ENCODE measurements around the gene MBD5. TPM values are rescaled to one million over a fixed set of nuclear protein-coding genes. Genes with fewer than 3 reads are reported as not detected.

Gene MBD5
- total RNA-seq, 2 donors from 2014 or later: 25.5 to 27.6 TPM

DNA sequence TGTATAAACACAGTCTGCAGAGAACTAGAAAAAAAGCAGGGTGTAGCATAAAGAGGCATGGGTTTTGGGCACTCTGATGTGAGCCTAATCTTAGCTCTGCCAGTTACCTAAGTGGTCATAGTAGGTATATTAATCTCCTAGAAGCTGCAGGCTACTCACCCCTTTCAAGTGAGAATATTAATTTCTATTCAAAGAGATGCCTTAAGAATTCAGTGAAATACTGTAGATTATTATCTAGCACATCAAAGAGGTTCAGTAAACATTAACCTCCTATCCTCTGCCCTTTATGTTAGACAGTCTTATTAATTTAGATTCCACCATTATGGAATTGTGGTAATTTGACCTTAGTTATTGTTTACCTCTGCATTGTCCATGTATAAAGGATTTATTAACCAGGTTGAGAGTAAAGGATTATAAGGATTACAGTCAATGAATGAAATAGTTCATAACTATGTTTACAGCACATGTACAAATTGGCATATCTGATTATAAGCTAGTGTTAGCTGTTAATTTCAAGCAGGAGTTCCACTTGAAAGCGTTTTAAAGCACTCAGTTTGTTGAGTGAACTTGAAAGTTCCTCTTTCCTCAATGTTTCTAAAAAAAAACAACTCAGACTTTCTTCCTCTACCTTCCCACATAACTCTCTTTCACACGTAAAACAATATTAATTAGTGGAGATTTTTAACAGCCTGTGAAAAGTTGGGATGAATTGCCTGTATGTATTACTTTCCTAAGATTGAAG, 473.1 kb downstream of the MBD5 start:
- ATAC-seq (no peak), DNase-seq (no peak)
- intact Hi-C loops (cut with DNase I): no loop called here

DNA sequence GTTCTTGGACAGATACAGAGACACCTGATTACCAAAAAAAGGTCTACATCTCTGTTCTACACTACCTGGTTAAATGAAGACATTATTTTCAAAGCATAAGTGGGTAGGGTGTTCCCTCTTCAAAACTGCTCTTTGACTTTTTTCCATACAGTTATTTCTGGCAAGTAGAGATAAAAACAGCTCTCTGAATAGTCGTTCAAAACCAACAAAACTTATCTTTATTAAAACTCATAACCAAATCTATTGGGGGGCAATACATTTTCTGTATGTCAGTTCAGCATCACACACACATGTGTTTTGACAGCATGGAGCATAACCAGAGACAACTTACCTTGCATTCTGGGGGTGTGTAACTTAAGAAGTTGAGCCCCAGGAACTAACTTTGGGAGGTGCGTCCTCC, 474.7 kb downstream of the MBD5 start:
- intact Hi-C loops (cut with DNase I): no loop called here
- DNase-seq: no peak
- no peak for ATAC-seq

DNA sequence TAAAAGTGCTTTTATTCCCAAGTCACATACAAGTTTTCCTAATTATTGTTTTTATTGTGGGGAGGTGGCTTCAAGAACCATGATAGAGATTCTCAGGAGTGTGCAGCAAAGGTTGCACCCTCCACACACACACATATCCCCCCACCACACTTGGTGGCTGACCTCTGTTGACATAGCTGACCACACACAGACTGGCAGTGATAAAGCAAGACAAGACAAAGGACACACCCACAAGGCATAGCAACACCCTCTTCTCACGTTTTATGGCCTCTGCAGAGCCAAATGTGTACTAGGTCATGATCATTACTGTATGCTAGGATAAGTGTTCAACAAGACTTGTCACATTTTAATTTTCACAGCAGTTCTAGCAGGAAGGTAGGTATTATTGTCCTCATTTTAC, 480.7 kb downstream of the MBD5 start:
- intact Hi-C loops (cut with DNase I): no loop called here
- no peak for DNase-seq
- no peak for ATAC-seq

DNA sequence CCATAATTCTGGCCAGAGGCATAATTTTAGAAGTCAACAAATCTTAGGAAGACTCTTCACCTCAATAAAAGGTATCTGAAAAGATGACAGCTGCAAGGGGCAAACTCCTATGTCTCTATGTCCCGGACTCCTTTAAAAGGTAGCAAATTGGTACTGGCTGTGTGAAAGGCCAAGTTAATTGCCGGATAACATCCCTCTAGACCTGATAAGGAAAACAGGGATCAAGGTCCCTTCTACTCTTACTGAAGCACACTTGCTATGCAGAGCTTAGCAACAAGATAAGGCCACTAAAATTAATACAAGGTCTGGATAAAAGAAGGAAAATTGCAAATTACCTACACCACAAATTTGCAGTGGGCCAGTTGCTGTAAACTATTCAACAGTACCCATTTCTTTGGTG, 482.6 kb downstream of the MBD5 start:
- no peak for DNase-seq
- ATAC-seq: no peak
- intact Hi-C loops (cut with DNase I): no loop called here

GRCh38 chr2:148507970-148508369, 487.1 kb downstream of the MBD5 start:
- intact Hi-C loops (cut with DNase I): loop anchor here in 1 of 2 donors (5.0 kb wide), 1 partner anchor 571 kb away; no protein-coding TSS in a partner anchor
- ATAC-seq: no peak
- no peak for DNase-seq

- intact Hi-C loops (cut with DNase I): loop anchor here in 1 of 2 donors (5.0 kb wide), 1 partner anchor 572 kb away; no protein-coding TSS in a partner anchor
- DNase-seq (no peak), ATAC-seq (no peak)
These were observed 488.0 kb downstream of the MBD5 start for GRCh38 chr2:148508878-148509287.

DNA sequence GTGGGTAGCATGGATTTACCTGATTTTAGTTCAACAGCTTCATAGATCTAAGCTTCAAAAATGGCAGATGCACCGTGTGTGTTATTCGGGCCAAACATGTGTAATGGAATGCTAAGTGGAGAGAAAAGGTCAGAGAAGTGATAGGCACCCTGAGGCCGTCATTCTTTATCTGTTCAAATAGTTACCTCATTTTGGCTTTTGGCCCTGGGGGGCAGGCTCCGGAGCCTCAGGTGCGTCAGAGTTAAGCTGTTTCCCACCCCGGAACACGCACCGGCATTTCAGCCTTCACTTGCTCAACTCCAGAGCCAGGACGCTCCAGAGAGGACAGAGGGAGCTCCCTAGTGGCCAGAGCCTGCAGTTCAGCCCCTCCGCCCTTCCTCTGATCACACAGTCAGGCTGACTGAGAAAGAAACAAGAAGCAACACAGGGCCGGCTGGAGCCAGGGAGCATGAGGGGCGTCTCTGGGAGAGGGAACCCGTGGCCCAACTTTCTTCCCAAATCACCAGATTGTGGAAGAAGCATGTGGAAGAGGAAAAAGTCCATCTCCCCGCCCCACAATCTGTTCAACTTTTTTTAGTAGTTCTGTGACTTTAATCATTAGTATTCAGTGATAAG, 488.5 kb downstream of the MBD5 start:
- peak; percentile 99 for ATAC-seq
- intact Hi-C loops (cut with DNase I): loop anchor here in 1 of 2 donors (5.0 kb wide), 1 partner anchor 572 kb away; no protein-coding TSS in a partner anchor
- DNase-seq: peak; percentile 85

GRCh38 chr2:148511883-148512282, 491.0 kb downstream of the MBD5 start:
- intact Hi-C loops (cut with DNase I): no loop called here
- DNase-seq (no peak), ATAC-seq (no peak)

DNA sequence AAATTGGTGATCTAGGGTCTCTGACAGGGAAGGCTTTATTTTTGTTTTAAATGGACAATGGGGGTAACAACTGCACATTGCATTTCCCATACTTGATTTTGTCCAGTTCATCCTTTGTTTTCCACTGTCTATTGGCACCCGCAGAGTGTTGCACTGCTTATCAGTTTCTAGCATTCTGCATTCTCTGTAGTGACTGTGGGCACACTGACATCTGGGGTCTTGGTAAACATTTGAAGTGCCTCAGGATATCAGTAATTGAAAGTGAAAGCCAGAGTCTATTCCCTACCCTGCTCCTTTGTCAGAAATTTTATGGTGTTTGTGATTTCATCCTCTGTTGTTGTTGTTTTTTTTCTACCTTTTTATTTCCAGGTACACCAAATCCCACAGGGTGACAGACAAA, 491.6 kb downstream of the MBD5 start:
- intact Hi-C loops (cut with DNase I): no loop called here
- ATAC-seq: no peak
- DNase-seq: no peak

DNA sequence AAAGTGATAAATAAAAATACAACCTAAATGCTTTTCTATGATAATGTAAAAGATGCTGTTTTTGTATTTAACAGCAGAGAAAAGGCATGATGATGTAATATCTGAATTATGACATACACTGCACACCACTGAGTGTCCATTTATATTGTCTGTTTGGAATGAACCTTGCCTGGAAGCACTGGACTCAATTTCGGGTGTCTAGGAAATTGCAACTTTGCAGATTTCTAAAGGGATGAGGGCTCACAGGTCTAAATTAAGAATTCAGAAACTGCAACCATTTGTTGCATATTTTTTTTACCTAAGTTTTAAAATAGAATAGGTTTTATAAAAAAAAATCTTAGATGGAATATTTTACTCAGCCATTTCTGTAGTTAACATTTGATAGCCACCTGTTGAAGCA, 492.5 kb downstream of the MBD5 start:
- no peak for DNase-seq
- intact Hi-C loops (cut with DNase I): no loop called here
- ATAC-seq: no peak

DNA sequence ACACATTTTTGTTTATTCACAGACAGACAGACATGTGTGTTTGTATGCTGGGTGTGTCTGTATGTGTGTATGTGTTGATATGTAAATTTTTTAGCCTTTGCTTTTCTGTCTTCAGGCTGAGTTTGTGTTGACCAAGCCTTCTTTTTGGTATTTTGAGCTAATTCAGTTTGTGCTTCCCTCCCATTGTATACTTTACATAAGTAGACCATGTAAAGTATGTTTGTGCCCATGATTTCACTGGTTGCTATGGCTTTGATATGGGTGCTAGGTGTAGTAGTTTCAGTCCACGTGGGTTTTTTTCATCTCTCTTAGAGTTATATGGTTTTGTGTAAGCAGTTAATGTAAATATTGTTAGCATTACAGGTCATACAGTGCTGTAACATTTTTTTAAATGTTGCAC, 494.2 kb downstream of the MBD5 start:
- intact Hi-C loops (cut with DNase I): no loop called here
- DNase-seq: no peak
- no peak for ATAC-seq

DNA sequence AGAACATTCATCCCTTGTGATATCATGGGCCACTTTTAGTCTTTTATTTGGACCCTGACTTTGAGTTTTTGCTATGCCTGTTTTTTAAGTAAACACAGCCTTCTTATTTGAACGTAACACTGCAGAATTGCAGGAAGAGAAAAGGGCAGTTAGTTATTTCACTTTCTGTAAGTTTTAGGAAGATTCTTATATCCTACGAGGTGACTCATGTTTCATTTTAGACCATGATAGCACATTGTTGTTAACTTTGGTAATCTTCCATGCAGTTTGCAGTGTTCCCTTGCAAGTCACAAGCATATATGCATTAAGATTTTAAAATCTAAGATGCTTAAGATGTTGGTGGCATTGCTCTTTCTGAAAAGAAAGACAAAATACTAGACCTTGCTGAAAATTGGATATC, 495.1 kb downstream of the MBD5 start:
- intact Hi-C loops (cut with DNase I): no loop called here
- no peak for DNase-seq

DNA sequence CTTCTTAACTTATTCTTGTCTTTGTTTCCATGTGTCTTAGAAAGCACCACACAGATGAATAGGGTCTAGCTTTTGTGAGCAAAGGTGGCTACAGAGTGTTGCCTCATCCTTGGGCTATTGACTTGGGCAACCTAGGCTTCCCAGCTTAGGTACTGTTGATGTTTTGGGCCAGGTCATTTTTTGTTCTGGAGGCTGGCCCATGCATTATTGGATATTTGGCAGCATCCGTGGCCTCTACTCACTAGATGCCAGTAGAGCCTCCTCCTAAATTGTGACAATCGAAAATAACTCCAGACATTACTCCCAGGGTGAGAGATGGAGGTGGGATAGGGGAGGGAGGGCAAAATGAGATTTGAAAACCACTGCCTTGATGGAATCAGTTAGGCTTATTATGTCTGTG, 496.4 kb downstream of the MBD5 start:
- intact Hi-C loops (cut with DNase I): no loop called here
- ATAC-seq (no peak), DNase-seq (no peak)

More for the DNA sequence above, 495.1 kb downstream of the MBD5 start:
- no peak for ATAC-seq

GRCh38 chr2:148517822-148518221, 496.9 kb downstream of the MBD5 start:
- DNase-seq: no peak
- no peak for ATAC-seq
- intact Hi-C loops (cut with DNase I): no loop called here

DNA sequence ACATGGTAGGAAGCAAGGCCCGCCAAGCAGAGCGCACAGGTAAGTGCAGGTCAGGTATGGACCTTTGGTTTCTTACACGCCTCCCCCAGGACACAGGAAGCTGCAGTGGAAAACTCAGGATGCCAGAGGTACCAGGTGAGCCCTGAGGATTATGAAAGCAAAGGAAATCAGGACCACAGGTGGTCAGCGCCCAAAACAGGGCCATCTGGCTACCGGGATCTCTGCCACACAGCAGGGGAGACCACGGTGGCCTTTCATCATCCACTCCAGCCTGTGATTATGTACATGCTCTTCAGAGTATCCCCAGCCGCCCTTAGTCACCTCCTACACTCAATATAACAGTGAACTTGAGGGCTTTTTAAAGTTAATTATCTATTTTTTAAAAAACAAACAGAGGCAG, 498.1 kb downstream of the MBD5 start:
- intact Hi-C loops (cut with DNase I): no loop called here
- DNase-seq (no peak), ATAC-seq (no peak)

DNA sequence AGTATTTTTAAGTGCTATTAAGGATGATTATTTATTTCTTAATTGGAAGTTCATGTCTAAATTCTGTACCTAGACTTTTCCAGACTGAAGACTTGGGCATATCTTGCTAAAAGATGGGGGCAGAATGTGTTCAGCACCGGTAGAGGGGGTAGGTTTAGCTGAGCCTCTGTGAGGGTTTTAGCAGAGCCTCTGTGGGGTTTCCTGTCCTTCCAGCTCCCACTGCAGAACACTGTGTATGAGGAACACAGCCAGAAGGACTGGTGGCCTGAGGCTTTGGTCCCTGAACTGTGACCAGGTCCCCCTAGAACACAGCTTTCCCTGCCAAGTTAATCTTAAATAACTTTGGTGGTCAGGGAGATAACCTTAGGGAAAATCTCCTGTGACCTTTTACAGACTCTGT, 500.3 kb downstream of the MBD5 start:
- intact Hi-C loops (cut with DNase I): no loop called here
- ATAC-seq: no peak
- DNase-seq: no peak

DNA sequence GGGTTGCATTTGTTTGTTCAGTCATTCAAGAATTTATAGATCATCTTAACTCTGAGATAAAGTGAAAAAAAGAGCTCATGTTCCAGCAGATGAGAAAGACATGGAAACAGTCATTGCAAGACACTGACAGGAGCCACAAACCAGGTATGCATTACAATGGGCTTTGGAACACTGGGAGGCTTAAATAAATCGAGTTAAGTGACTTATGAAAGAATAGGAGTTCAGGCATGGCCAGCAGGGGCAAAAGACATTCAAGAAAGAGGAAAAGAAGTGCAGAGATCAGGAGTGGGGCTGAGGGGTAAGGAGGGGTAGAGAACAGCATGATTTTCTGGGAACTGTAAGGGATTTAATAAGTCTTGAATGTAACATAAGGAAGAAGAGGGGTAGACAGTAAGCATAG, 502.4 kb downstream of the MBD5 start:
- no peak for ATAC-seq
- intact Hi-C loops (cut with DNase I): no loop called here
- no peak for DNase-seq

DNA sequence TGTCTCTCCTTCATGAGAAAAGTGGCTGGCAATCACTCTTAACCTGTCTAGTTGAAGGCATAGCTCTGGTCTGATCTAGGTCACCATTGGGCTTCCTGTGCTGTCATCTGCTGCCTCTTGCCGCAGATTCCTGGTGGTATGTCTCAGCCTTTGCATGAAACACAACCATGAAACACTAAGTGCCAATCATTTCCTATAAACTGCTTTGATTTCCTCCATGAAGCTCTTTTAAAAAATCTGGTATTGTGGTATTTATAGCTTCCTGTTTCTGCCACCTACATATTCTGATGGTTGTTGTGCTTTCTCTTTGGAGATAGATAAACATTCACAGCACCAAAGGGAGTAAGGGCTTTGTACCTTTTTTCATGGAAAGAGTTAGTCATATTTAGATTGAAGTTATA, 503.6 kb downstream of the MBD5 start:
- no peak for DNase-seq
- intact Hi-C loops (cut with DNase I): no loop called here
- ATAC-seq: no peak

GRCh38 chr2:148525130-148525529, 504.2 kb downstream of the MBD5 start:
- intact Hi-C loops (cut with DNase I): no loop called here
- ATAC-seq (no peak), DNase-seq (no peak)

GRCh38 chr2:148526509-148527346, 505.8 kb downstream of the MBD5 start:
- no peak for DNase-seq

More at GRCh38 chr2:148526509-148527346, 505.8 kb downstream of the MBD5 start:
- intact Hi-C loops (cut with DNase I): no loop called here
- ATAC-seq: no peak

All from left cardiac atrium (tissue), 4 donors.